K562 (cell line): Measurements from ENCODE around the gene HK1.

Source experiments
- HDAC2 ChIP-seq: fragments of 450-650 bp; IDR thresholded peaks from 2 replicates; pipeline ENCODE4 v1.6.1; 2016; ENCODE audit warnings: mild to moderate bottlenecking
- PML ChIP-seq: IDR thresholded peaks from 2 replicates; pipeline ENCODE4 v1.6.1; 2012; ENCODE audit warnings: low read length, inconsistent platforms
- PPARD ChIP-seq: fragments of 250-450 bp; sonication (Bioruptor Pico); IDR thresholded peaks from 2 replicates; pipeline ENCODE4 v1.8.0; 2022; ENCODE audit warnings: inconsistent platforms, mild to moderate bottlenecking, moderate library complexity

- no peak for TF ChIP-seq HDAC2
- no peak for TF ChIP-seq PML
- TF ChIP-seq PPARD (CRISPR knock-in tag), result no peak
Measured at GRCh38 chr10:69345890-69346474, 67.7 kb downstream of the HK1 start.
